ENCODE results near the gene TICAM2. TPM values are rescaled to one million over a fixed set of nuclear protein-coding genes. Genes with fewer than 3 reads are reported as not detected.

Gene TICAM2
- total RNA-seq, 1 experiment from 2014 or later: 0.24 TPM

- no peaks in the 10 kb centered on the region for H3K79me1 ChIP-seq (ENCODE audit: insufficient read depth, low read depth, low read length, poor library complexity, severe bottlenecking)
- H2BK12ac ChIP-seq (ENCODE audit: insufficient read length, low read depth, low read length): no peak overlapping the region
- no peak overlapping the region for H2AK5ac ChIP-seq (ENCODE audit: insufficient read length, low read length)
- no peak overlapping the region for H3K9ac ChIP-seq (ENCODE audit: extremely low read depth, insufficient read length, low read length)
- no peak overlapping the region for H4K5ac ChIP-seq (ENCODE audit: insufficient read length, low read depth, low read length)
- H3K4me3 Mint-ChIP-seq: no peak overlapping the region
- H3K27me3 ChIP-seq (ENCODE audit: insufficient read depth, low read length): no peaks in the 10 kb centered on the region
- no peaks in the 10 kb centered on the region for H3K4me1 ChIP-seq (ENCODE audit: insufficient read depth, low read length)
- H2BK5ac ChIP-seq (ENCODE audit: insufficient read length, low read length): no peak overlapping the region
- no peak overlapping the region for H2BK120ac ChIP-seq (ENCODE audit: low read depth, low read length, poor library complexity, severe bottlenecking)
- no peak overlapping the region for H3T11ph ChIP-seq (ENCODE audit: low read length)
- no peaks in the 10 kb centered on the region for H3K79me2 ChIP-seq (ENCODE audit: insufficient read depth, low read length)
- no peak overlapping the region for H2AFZ ChIP-seq (ENCODE audit: low read length)
- no peak overlapping the region for H3K27ac Mint-ChIP-seq
- WGBS (ENCODE audit: extremely low coverage, insufficient read length, low lambda C conversion rate): no CpG with 5 or more reads among the region's 2 CpGs
- no peaks in the 10 kb centered on the region for H4K20me1 ChIP-seq (ENCODE audit: control insufficient read depth, insufficient read depth, insufficient read length)
- H3K4me1 Mint-ChIP-seq: peaks cover 0 to under 1% of the 10 kb centered on the region in 2 experiments; a peak in 2 of 4 replicates
- no peaks in the 10 kb centered on the region for H3K9me3 ChIP-seq (ENCODE audit: control insufficient read depth, low read depth, low read length)
- H3K14ac ChIP-seq (ENCODE audit: insufficient read depth, low read length): no peak overlapping the region
- H3K18ac ChIP-seq (ENCODE audit: insufficient read length, low read depth, low read length): no peak overlapping the region
- no peak overlapping the region for H3K4me2 ChIP-seq (ENCODE audit: insufficient read depth, insufficient read length, low read length)
- H3K36me3 Mint-ChIP-seq (ENCODE audit: insufficient read depth in 1 of 3, low read depth in 3 of 3): no peaks in the 10 kb centered on the region
- no peak overlapping the region for H3K23ac ChIP-seq (ENCODE audit: insufficient read length, low read depth, low read length)
- H3K4ac ChIP-seq (ENCODE audit: low read depth, low read length): no peak overlapping the region
- no peak overlapping the region for H2BK20ac ChIP-seq (ENCODE audit: low read depth, low read length, poor library complexity, severe bottlenecking)
- no peak overlapping the region for H2BK15ac ChIP-seq (ENCODE audit: low read depth, low read length)
- no peaks in the 10 kb centered on the region for H3K23me2 ChIP-seq (ENCODE audit: insufficient read length, low read depth, low read length, poor library complexity, severe bottlenecking)
- H3K9me3 Mint-ChIP-seq: no peaks in the 10 kb centered on the region
- H3K27ac ChIP-seq (ENCODE audit: insufficient read length, low read depth, low read length): no peak overlapping the region
- no peaks in the 10 kb centered on the region for H3K27me3 Mint-ChIP-seq (ENCODE audit: low read depth)
- no peak for TF ChIP-seq CTCF (conservative IDR thresholded peaks at IDR 0.05)
- no peak for DNase-seq
- no peak overlapping the region for H3K56ac ChIP-seq (ENCODE audit: insufficient read length, low read depth, low read length)
- no peak overlapping the region for H4K91ac ChIP-seq (ENCODE audit: insufficient read length, low read depth, low read length)
- H4K8ac ChIP-seq (replicated peaks; ENCODE audit: insufficient read length, low read depth, low read length): no peak overlapping the region
These were observed 7.9 kb downstream of the TICAM2 start for GRCh38 chr5:115594128-115595047.

All from H9 (cell line).